Amniotic epithelial cell (primary cell): ENCODE results near the gene NOL4L.

Experiments
- DNase-seq: peaks from one replicate; pipeline ENCODE4 v3.0.0-alpha.2; 2010; ENCODE audit warnings: low read depth

Gene NOL4L

GRCh38 chr20:32470025-32470861, 114.9 kb downstream of the NOL4L start:
- peak; percentile 95 for DNase-seq

DNA sequence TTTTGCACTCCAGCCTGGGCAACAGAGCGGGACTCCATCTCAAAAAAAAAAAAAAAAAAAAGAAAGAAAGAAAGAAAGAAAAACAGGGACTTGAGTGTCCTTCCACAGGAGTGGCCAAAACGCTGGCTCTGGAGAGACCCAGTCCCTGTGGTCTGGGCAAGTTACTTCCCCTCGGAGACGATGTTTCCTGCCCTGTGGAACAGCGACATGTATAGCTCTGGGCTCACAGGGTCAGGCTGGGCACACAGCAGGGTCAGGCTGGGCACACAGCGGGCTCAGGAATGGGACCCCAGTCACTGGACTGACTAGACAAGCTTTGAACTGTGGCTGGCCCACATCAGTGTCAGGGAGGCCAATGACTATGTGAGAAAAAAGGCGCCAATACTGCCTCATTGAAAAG, 116.3 kb downstream of the NOL4L start:
- no peak for DNase-seq

DNA sequence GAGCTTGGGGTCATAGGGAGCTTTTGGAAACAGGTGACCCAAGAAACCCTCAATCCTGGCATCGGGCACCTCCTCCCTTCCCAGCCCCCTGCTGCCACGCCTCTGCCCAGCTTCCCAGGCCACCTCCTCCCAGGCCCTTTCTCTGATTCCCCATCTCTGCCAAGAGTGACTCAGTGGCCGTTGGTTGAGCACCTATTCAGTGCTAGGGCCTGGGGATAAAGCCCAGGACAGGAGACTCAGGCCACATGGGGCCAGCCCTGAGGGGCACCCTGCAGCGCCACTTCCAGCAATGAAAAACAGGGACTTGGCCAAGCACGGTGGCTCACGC, 116.9 kb downstream of the NOL4L start:
- DNase-seq = no peak

DNA sequence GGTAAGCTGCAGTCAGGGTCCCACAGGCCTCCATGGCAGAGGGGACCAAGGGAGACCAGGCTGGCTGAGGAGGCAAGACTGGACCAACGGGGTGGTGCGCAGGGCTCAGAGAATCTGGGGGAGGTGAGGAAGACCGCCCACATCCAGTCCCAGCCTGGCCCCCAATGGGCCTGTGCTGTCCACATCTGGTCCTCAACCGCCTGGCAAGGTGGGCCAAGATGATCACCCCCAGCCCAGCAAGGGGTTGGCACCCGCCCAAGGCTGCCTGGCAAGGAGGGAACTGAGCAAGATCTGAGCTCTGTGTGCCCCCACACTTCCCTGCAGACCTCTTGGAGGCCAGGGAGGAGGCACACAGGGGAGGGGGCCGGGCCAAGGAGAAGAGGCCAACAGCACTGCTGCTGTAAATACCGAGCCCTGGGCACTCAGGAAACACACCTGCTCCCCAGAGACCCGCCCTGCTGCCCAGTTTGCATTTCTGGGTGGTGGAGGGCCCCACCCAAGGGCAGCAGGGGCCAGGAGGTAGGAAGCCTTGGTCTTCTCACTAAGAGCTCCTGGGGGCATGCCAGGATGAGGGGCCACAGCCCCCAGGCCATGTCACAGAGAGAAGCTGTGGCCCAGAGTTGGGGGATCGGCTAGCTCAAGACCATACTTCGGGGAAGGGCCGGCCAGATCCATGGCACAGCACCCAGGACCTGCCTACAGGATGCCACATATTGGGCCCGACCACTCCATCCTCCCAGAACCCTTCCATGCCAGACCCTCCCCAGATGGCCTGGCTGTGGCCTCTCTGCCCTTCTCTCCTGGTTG, 117.4 kb downstream of the NOL4L start:
- no peak for DNase-seq

GRCh38 chr20:32466739-32467505, 118.2 kb downstream of the NOL4L start:
- DNase-seq = no peak

DNA sequence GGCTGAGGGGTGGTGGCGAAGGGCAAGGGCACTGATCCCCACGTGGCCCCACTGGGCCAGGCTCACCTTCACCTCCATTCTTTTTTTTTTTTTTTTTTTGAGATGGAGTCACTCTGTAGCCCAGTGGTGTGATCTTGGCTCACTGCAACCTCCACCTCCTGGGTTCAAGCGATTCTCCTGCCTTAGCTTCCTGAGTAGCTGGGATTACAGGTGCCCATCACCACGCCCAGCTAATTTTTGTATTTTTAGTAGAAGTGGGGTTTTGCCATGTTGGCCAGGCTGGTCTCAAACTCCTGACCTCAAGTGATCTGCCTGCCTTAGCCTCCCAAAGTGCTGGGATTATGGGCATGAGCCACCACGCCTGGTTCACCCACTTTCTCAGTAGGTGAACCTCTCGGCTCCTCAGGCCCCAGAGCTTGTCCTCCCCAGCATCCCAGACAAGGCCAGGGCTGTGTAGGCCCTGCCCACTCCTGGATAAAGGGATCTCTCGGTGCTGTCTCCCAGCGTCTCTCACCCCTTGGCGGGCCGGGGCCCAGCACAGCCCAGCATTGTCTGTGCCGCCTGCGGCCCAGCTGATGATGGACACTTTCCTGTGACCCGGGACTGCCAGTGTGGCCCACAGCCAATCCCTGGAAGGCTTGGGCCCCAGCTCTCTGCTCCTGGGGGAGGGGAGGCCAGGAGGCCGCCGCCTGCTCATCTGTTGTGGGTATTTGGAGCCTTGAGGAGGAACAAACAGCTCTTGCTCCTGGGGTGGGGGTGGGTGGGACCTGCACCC, 119.0 kb downstream of the NOL4L start:
- peak; percentile 63 for DNase-seq

DNA sequence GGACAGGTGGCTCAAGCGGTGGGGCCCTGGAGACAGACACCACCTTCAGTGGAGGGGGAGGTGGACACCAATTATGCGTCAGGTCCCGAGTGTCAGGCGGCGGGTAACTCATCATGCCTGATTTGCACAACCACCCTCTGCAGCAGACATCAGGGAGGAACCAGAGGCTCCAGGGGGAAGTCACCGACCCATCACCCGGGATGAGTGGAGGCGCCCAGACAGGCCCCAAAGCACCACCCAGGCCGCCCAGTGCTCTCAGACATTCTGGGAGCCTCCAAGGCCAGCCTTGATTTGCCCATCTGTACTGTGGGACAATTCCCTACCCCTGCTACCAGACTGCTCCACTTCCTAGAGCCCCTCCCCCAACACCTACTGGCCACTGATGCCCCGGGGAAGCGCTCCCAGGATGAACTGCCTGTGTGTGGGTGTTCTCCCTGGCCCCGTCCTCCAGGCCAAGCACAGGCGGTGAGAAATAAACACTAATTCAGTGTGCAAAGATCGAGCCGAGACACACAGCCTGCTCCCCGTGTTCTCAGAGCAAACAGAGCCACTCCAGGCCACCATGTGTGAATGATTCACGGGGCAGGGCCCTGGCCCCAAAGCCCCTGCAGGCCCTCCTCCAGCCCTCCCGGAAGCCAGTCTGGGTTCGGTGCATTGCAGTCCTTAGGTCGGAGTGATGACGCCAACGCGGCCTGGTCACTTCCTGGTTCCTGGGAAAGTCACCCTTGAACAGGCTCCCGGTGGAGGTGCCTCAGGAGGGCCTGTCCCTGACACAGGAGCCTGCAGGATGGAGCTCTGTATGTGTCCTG, 119.8 kb downstream of the NOL4L start:
- peak; percentile 82 for DNase-seq

DNA sequence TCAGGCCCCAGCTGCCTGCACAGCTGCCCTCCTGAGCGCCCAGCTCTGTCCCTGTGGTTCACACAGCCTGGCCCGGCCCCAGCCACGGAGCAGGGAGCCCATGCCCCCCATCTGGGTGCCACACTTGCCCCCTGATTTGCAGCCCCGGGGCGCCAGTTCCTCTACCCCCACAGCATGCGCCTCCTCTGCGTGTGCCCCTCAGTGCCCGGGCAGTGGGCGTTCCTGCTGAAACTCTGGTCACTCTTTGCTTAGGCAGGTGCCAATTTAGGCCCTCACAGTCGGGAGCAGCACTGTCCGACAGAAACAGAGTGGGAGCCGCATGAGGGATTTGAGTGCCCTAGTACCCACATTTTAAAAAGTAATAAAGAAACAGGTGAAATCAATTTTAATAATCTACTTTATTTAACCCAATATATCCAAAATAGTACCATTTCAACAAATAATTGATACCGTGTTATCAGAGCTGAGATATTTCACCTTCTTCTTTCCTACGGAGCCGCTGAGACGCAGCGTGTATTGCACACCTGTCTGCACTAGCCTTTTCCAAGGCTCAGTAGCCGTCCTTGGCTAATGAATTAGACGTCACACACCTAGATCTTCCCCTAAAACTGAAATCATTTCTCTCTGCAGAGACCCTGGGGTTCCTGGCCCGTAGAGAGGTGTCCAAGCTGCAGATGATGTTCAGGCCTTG, 120.6 kb downstream of the NOL4L start:
- no peak for DNase-seq

GRCh38 chr20:32463642-32464400, 121.3 kb downstream of the NOL4L start:
- DNase-seq = no peak

GRCh38 chr20:32462900-32463641, 122.1 kb downstream of the NOL4L start:
- no peak for DNase-seq

GRCh38 chr20:32461836-32462600, 123.1 kb downstream of the NOL4L start:
- no peak for DNase-seq

DNA sequence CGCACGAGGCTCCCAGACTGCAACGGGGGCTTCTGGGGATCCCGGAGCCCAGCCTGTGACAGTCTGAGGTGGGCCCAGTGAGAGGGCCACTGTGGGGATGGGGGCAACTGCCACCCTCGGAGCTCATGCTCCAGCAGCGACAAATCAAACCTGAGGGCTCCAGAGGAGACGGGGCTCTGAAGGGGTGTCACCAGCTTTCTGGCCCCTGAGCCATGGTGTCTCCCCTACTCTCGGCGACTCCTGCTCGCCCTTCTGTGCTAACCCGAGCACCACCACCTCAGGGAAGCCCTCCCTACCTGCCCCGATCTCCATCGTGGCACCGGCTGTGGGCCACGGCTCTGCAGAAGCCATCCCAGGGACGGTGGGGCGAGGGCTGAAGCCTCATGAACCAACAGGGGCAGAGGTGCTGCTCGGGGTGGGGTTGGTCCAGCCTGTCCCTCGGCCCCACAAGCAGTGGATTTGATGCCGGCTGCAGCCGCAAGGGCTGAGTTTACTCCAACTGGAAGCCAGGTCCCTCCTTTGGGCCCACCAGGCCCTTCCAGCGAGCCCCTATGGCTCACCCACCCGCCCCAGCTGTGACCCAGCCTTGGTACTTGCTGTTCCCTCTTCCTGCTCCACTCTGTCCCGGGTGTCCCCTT, 124.3 kb downstream of the NOL4L start:
- no peak for DNase-seq

DNA sequence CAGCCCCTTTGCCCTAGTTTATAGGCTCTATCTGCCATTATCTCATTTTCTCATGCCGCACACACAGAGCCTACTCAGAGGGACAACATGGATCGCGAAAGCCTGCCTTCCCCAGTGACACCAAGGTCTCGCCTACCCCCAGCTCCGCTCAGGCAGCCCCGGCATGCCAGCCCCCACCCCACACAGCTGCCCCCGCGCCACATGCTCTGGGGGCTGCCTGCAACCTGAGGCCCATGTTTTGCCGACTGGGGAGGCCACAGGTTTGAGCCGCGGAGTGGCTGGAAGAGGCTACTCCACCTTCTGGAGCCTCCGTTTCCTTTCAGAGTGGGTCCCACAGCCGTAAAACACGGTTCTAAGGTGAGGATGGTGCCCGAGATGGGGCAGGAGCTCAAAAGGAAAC, 124.9 kb downstream of the NOL4L start:
- DNase-seq = no peak

- DNase-seq = no peak
Measured at GRCh38 chr20:32458837-32459220, 126.3 kb downstream of the NOL4L start.

GRCh38 chr20:32458061-32458836, 126.9 kb downstream of the NOL4L start:
- no peak for DNase-seq

- peak; percentile 71 for DNase-seq
Measured at GRCh38 chr20:32457479-32457986, 127.6 kb downstream of the NOL4L start.
